ENCODE results near the gene PRKCA. TPM values are rescaled to one million over a fixed set of nuclear protein-coding genes. Genes with fewer than 3 reads are reported as not detected.

Gene PRKCA
- total RNA-seq, 1 donor from 2014 or later = 4.7 TPM

DNA sequence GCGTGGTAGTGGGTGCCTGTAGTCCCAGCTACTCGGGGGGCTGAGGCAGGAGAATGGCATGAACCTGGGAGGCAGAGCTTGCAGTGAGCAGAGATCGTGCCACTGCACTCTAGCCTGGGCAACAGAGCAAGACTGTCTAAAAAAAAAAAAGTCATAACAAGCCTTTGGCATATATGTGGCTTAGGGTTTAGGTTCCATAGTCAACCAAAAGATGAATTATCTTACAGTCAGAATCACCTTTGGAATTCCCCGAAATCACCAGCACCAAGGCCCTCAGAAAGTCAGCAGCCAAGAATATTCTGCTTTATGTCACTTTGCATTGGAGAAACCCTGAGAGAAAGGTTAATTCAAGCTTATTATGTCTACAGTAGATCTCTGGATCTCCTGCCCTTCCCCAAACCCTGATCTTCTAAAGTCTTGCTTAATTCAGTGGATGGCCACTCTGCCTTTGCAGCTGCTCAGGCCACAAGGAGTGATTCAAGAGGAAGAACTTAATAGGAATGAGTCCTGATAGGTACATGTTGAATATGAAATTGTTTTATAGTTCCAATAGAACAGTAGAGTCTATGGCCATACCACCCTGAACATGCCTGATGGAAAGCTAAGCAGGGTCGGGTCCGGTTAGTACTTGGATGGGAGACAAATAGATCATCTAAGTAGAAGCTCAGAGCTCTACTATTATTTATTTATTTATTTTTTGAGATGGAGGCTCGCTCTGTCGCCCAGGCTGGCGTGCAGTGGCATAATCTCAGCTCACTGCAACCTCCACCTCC, 336.5 kb downstream of the PRKCA start:
- Histone ChIP-seq H3K36me3 (ENCODE audit: control insufficient read depth, insufficient read depth, low read length) (no peaks in the 10 kb centered on the region), H3K27me3 (ENCODE audit: control insufficient read depth, insufficient read depth, low read length) (no peaks in the 10 kb centered on the region), H3K4me3 (ENCODE audit: low read depth, low read length) (no peak overlapping the region)
- FAIRE-seq (no peak), DNase-seq (ENCODE audit: low read depth) (no peak)
- TF ChIP-seq, protein P1, sequence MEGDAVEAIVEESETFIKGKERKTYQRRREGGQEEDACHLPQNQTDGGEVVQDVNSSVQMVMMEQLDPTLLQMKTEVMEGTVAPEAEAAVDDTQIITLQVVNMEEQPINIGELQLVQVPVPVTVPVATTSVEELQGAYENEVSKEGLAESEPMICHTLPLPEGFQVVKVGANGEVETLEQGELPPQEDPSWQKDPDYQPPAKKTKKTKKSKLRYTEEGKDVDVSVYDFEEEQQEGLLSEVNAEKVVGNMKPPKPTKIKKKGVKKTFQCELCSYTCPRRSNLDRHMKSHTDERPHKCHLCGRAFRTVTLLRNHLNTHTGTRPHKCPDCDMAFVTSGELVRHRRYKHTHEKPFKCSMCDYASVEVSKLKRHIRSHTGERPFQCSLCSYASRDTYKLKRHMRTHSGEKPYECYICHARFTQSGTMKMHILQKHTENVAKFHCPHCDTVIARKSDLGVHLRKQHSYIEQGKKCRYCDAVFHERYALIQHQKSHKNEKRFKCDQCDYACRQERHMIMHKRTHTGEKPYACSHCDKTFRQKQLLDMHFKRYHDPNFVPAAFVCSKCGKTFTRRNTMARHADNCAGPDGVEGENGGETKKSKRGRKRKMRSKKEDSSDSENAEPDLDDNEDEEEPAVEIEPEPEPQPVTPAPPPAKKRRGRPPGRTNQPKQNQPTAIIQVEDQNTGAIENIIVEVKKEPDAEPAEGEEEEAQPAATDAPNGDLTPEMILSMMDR (IDR thresholded peaks at IDR 0.05; ENCODE audit: insufficient read depth, low read length, severe bottlenecking) = no peak

DNA sequence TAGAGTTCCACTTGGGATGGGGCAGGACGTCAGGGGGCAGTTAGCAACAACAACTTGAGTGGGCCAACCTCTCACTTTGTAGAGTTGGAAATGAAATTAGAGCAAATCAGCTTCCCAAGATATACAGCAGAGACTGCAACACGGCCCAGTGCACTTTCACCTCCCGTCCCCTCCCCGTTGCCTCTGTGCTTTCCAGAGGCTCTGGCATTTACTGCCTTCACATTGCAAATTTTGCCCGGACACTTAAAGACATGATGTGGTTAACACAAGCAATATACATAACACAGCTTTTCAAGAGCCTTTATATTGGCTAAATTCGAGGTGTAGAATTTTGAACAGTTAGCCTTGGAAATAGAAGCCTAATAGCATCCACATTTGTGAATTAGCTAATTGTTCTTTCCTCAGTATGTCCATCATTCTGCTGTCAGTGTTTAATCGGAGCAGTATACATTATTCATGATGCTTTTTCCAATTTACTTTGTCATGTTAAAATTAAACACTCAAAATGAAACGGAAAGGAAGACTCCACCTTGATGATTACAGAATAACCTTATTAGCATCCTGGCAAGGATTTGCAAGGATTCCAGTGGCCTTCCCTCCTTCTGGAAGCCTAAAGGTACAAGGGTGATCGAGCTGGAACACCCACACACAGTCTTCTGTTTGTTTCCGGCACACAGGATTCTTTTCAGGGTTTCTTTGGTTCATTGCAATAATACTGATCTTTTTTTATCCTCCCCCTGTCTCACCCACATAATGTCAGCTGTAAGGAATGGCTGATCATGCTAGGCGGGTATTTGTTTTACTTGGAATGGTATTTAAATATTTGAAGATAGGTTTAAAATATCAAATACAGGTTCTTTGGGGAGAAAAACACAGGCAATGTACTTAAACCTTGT, 341.6 kb downstream of the PRKCA start:
- DNase-seq (ENCODE audit: low read depth) = peak; percentile 38
- H3K27me3 ChIP-seq (ENCODE audit: control insufficient read depth, insufficient read depth, low read length) = no peaks in the 10 kb centered on the region
- H3K36me3 ChIP-seq (ENCODE audit: control insufficient read depth, insufficient read depth, low read length) = peaks cover 1% of the 10 kb centered on the region
- TF ChIP-seq, protein P1 (IDR thresholded peaks at IDR 0.05; ENCODE audit: insufficient read depth, low read length, severe bottlenecking) = no peak
- FAIRE-seq = no peak
- H3K4me3 ChIP-seq (ENCODE audit: low read depth, low read length) = no peak overlapping the region

DNA sequence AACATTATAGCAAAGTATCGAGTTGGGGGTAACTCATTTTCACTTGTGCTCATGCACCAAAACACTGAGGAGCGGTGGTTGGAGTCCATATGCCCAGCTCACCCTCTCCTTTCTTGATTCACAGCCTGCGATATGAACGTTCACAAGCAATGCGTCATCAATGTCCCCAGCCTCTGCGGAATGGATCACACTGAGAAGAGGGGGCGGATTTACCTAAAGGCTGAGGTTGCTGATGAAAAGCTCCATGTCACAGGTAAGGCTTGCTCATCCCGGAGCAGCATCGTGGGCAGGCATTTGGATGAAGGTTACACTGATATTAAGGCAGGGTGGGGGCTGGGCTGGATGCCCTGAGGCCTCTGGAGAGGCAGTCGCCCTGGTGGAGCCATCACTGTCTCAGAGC, 342.8 kb downstream of the PRKCA start:
- DNase-seq (ENCODE audit: low read depth) (no peak), FAIRE-seq (no peak)
- no peak overlapping the region for H3K4me3 ChIP-seq (ENCODE audit: low read depth, low read length)
- H3K27me3 ChIP-seq (ENCODE audit: control insufficient read depth, insufficient read depth, low read length) = no peaks in the 10 kb centered on the region
- peaks cover 1% of the 10 kb centered on the region for H3K36me3 ChIP-seq (ENCODE audit: control insufficient read depth, insufficient read depth, low read length)
- TF ChIP-seq, protein P1 (IDR thresholded peaks at IDR 0.05; ENCODE audit: insufficient read depth, low read length, severe bottlenecking) = no peak

DNA sequence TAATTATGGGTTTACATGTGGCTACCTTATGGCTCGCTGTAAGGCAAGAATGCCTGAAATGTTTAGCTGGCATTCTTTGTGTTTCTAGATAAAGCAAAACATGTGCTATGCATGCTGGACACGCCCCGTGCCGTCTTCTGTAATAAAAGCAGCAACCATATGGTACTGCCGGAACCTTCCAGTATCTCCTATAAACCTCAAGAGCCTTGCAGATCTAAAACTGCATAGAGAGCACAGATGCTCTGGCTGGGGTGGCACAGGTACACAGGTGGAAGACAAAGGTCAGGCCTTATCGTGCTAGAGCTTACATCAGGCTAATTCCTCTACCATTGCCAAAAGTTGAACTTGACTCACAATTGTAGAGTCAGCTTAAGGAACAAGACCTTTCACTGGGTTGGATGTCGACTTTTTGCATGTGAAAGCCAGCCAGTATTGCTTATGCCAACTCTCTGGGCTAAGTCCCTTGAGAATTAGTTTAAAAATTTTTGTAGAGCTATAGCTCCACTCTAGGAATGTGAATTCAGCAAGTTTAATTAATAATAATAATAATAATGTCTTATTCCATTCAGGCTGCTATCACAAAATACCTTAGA, 345.1 kb downstream of the PRKCA start:
- no peak for DNase-seq (ENCODE audit: low read depth)
- no peak overlapping the region for H3K4me3 ChIP-seq (ENCODE audit: low read depth, low read length)
- no peaks in the 10 kb centered on the region for H3K27me3 ChIP-seq (ENCODE audit: control insufficient read depth, insufficient read depth, low read length)
- peaks cover 1% of the 10 kb centered on the region for H3K36me3 ChIP-seq (ENCODE audit: control insufficient read depth, insufficient read depth, low read length)
- no peak for FAIRE-seq
- TF ChIP-seq, protein P1 (IDR thresholded peaks at IDR 0.05; ENCODE audit: insufficient read depth, low read length, severe bottlenecking) = no peak

DNA sequence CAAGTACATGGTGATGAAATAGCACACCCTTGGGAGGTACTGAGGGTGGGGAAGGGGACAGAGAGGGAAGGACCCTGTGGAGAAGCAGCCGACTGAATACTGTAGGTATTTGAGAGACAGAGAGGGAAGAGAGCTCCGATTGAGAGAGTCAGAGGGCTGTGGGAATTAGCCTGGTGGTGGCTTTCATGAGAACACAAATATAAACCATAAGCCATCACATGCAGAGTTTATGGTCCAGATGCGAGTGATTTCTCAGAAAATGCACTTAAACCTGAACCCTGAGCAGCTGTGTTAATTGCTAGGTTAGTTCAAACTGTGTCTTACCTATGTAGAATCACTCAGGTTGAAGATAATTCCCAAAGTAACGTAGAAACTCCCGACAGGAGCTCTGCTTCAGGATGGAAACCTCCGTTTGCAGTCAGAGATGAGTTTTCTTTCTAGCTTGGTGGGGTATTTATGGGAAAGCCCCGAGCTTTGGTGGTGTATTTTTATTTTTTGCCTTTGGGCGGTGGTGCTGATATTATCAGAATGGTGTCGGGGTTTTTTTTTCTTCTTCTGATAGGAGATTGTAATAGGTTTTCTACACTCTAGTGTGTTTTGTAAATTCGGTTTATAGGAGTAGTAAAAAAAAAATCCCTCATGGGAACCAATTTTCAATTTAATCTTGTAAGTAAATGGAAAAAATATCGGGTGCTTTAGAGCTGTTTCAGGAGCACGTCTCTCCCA, 347.6 kb downstream of the PRKCA start:
- Histone ChIP-seq H3K4me3 (ENCODE audit: low read depth, low read length) (no peak overlapping the region), H3K36me3 (ENCODE audit: control insufficient read depth, insufficient read depth, low read length) (peaks cover 1% of the 10 kb centered on the region), H3K27me3 (ENCODE audit: control insufficient read depth, insufficient read depth, low read length) (no peaks in the 10 kb centered on the region)
- TF ChIP-seq, protein P1 (IDR thresholded peaks at IDR 0.05; ENCODE audit: insufficient read depth, low read length, severe bottlenecking) = no peak
- DNase-seq (ENCODE audit: low read depth) (no peak), FAIRE-seq (no peak)
